GM18505 (cell line): Measurements from ENCODE around the gene PPDPF.
"Not testable (repeated sequence)": the region's sequence is repeated elsewhere in the genome, so short reads cannot be mapped to it uniquely, and the experiment has no call there.

Source experiments
- ATAC-seq: cut with Tn5 transposase; IDR thresholded peaks from one replicate; pipeline ENCODE4 v1.9.1; 2021; ENCODE audit not compliant: unreplicated experiment
- POLR2A ChIP-seq: IDR thresholded peaks from 4 replicates; pipeline ENCODE4 v1.6.1; 2011; ENCODE audit warnings: borderline replicate concordance; ENCODE audit not compliant: insufficient read depth, insufficient read length; ENCODE audit errors: extremely low read depth

Gene PPDPF

DNA sequence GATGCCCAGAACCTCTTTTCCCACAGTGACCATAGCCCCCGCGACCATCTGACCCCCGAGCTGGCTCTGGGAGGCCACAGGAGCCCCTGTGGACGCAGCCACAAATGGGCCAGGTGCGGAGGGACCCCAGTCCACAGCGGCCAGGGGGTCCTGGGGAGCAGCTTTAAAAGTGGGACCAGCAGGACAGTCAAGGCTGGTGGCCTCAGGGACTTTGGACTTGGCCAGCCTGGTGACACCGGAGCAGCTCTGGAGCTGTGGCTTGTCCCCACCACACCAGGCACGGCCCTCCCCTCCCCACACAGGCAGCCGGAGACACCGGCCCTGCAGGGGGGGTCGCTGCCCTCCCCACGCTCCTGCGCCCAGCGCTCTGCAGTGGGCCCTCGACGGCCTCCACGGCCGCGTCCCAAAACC, 36.9 kb downstream of the PPDPF start:
- ATAC-seq, result no peak
- no peak for TF ChIP-seq POLR2A

DNA sequence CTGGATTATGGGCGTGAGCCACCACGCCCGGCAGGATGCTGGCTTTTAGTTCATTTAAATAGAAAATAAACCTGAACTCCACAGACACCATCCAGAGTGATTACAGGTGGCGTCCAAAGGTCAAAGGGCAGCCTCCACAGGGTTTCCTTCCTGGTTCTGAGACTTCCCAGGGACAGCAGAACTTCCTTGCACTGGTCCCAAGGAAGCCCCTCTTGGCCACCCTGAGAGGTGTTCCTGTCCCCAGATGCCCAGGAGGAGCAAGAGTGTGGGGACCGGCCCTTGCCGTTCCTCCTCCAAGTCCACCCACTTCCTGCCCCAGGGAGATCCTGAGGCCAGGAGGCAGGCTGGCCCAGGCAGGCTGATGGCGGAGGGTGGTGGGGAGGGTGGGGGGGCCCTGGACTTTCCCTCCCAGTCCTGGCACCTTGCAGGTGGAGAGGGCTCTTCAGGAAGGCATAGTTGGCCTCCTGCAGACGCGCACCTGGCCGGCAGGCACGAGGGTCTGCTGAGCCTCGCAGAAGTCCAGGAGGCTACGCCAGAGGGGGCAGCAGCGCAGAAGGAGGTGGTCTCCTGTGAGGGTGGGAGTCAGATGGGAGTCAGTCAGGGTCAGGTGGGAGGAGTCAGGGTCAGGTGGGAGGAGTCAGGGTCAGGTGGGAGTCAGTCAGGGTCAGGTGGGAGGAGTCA, 38.4 kb downstream of the PPDPF start:
- no peak for ATAC-seq
- TF ChIP-seq POLR2A, result no peak

DNA sequence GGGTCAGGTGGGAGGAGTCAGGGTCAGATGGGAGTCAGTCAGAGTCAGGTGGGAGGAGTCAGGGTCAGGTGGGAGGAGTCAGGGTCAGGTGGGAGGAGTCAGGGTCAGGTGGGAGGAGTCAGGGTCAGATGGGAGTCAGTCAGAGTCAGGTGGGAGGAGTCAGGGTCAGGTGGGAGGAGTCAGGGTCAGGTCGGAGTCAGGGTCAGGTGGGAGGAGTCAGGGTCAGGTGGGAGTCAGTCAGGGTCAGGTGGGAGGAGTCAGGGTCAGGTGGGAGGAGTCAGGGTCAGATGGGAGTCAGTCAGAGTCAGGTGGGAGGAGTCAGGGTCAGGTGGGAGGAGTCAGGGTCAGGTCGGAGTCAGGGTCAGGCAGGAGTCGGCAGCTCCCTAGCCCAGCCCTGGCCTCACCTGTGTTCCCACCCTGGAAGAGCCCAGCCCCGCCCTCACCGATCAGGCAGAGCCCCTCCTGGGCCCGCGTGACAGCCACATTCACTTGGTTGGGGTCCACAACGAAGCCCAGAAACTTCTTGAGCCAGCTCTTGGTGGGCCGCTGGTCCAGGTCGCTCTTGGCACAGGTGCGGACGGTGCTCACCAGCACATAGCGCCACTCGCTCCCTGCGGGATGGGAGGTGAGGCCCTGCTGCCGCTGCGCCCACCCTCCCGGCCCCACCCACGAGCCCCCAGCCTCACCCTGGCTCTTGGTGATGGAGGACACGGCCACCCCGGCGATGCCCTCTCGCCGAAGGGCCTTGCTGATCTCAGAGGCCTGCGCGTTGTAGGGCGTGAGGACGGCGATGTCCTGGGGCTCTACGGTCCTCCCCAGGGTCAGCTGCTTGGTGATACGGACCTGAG, 39.1 kb downstream of the PPDPF start:
- not testable (repeated sequence) for ATAC-seq

DNA sequence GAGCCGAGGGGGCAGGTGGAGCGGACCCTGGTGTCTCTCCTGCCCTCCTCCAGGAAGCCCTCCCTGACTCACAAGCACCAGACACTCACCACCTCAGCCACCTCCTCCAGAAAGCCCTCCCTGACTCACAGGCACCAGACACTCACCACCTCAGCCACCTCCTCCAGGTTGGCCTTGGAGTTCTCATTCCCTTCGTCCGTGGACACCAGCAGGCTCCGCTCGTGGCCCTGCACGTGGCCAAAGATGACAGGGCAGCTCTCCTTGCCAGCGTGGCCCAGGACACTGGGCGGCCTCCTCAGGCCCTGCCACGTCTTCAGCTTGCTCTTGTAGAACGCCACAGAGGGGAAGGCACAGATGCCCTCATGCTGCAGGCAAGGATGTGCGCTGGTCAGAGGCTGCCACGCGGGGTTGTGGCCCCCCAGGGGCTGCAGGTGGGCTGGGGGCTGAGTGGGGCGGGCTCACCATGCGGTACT, 39.8 kb downstream of the PPDPF start:
- ATAC-seq, result no peak
- TF ChIP-seq POLR2A, result no peak

DNA sequence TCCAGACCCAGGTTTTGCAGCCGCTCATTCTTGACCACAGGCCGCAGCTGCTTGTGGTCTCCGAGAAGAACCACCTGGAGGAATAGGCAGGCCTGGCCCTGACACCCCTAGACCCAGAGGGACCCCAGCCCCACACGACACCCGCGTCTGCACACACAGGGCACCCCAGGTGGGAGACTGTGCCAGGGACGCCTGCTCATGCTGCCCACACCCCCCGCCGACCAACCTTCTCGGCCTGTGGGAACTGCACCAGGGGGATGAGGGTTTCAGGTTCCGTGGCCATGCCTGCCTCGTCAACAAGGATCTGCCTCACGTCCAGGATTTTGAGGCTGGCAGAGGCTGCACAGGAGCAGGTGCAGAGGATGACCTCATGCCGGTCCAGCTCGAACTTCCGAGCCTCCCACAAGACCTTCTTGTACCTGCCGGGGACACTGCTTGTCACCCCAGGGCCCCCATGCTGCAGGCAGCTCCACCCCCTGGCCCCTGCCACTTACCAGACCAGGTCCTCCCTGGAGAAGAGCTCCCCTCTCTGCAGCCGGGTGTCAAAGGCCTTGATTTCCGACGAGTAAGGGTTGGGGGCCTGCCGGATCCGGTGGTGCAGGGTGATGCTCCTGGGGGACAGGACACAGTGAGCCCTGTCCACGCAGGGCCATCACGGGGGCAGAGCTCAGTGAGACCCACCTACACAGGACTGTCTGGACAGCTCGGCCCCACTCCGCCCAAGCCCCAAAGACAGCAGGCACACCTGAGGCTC, 40.5 kb downstream of the PPDPF start:
- TF ChIP-seq POLR2A, result no peak
- ATAC-seq, result no peak

DNA sequence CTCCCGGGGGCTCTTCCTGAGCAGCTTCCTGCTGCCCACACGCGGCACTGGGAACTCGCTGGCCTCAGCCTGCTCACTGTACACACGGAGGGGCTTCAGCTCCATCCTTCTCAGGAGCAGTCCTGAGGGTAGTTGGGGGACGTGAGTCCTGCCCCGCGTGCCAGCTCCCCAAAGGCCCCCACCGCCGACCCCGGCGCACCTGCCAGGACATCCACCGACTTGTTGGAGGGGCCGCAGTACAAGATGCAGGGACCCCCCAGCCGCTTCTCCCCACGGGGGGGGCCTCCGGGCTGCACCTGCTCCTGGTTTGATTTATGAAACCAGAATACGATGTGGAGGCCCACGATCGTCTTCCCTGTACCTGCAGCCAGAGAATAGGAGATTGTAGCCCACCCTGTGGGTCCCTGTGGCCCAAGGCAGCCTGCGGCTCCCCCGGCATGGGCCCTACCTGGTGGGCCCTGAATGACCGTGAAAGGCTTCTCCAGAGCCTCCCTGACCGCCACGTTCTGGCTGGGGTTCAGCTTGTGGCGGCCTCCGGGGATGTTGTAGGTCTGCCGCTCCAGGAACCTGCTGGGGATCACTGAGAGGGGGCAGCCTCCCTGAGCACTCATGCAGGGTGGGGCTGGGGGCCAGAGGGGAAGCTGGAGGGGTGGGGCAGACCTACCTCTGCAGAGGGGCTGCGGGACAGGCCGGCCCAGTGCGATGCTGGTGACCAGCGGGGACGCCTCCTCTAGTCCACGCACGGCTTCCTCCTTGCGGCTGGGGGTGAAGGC, 41.2 kb downstream of the PPDPF start:
- no peak for ATAC-seq
- no peak for TF ChIP-seq POLR2A

DNA sequence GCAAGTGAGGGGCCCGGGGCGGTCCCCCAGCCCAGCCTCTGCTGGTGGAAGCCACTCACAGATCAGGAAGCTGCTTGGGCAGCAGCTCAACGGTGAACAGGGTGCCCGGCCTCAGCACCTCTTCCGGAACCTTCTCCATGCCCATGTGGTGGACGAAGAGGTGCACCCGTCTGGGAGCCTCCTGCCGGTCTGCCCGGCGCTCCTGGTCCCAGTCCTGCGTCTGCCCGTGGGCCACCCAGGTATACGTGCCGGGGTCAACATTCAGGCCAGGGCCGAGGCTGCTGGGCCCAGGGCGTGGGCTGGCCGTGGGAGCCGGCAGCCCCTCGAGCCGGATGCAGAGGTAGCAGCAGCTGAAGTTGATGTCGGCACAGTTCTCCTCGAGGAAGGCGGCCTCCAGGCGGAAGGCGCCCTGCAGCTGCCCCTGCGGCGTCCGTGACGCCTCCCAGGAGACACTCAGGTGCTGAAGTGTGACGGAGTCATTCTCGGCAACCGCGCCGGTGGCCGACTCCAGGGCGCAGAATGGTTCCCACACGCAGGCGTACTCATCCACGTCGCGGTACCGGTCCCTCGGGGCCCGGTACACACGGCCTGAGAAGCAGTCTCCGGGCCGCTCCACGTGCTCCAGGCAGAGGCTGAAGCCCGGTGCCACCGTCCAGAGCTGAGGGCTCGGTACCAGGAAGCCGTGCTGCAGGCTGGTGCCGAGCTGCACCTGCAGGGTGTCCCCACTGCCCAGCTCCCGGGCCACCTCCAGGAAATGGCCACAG, 42.1 kb downstream of the PPDPF start:
- TF ChIP-seq POLR2A, result no peak

DNA sequence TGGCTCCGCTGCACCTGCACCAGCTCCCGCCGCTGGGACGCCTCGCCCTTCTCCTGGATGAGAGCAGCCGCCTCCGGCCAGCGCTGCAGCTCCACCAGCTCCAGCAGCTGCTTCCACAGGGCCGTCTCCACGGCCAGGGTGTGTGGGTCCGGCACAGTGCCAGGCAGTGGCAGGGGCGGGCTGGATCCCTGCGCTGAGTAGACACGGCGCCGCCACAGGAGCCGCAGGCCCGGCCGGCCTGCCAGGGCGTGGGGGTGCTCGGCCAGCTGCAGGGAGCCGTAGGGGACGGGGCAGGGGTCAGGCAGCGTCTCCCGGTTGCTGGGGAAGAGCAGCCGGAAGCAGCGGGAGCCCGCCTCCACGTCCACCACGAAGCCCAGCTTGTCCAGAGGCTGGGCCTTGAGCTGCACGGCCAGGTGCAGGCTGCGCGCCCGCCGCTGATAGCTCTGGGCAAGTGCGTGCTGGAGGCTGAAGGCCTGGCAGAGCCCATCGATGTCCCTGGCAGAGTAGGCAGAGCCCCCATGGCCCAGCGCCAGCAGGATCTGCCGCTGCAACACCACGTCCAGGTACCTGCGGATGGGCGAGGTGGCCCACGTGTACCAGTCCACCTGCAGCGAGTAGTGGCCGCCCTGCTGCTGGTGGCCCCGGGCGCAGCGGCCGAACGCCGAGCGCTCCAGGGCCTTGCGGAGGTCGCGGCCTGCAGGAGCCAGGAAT, 42.8 kb downstream of the PPDPF start:
- TF ChIP-seq POLR2A, result no peak
- ATAC-seq, result no peak

More for the DNA sequence above, 42.1 kb downstream of the PPDPF start:
- ATAC-seq, result no peak

DNA sequence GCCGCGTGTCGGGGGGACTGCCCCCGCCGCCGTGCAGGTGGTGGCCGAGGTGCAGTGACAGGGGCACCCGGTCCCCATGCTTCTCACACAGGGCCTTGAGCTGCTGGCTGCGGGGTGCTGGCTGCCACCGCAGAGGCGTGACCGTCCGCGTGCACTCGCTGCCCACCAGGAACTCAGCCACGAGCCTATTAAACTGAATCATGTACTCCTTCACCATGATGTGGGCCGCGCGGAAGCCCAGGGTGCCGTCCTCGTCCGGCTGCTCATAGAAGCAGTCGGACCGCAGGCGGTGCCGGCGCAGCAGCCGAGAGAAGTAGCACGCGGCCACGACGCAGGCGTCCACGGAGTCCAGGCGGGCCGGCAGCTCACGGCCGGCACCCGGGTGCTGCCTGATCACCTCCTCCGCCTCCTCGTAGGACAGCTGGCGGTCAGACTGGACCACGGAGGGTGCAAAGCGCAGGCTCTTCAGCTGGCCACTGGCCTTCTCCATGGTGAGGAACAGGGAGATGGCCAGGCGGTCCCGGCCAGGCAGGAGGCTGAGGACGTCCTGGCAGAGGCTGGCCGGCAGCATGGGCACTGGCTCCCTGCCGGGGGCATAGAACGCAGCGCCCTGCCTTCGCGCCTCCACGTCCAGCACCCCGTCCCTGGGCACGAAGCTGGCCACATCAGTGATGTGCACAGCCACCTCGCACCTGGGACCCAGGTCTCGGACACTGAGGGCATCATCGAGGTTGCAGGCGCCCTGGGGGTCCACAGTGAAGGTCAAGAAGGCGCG, 43.7 kb downstream of the PPDPF start:
- no peak for TF ChIP-seq POLR2A
- no peak for ATAC-seq

DNA sequence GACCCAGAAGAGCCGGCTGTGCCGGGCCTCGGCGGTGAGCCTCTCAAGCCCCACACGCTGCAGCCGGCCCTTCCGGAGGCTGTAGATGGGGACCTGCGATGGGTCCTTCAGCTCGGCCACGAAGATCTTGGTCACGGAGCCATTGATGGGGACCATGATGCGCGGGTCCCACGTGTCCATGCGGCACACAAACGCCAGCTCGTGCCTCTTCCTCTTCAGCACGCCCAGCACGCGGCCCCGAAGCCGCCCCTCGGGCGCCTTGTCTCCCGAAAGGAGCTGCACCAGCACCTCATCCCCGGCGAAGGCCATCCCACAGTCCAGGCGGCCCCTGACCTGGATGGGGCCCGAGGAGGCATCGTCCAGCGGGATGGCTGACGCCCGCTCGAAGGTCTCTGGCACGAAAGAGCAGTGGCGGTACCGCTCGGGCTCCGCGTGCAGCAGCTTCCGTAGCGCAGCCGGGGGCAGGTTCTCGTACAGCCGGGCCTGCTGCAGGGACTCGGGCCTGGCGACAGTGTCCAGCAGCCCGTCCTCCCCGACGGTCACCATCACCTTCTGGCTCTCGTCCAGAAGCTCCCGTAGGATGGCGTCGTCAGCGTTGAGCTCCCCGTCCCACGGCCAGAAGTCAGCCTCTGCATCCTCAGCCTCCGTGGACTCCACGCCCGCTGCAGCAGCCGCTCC, 44.6 kb downstream of the PPDPF start:
- no peak for ATAC-seq
- no peak for TF ChIP-seq POLR2A
